Mammary epithelial cell (primary cell): ENCODE measurements around the gene APMAP.

Source experiments
- EZH2 ChIP-seq: IDR thresholded peaks from 2 replicates; pipeline ENCODE4 v1.6.1; 2012; ENCODE audit warnings: low read length, inconsistent platforms, borderline replicate concordance
- TF ChIP-seq, protein P1 (sequence below), 2 donors: IDR thresholded peaks in 1 of 2; conservative IDR thresholded peaks in 1 of 2; 2 replicates each; pipeline ENCODE4 v1.5.1; 2011 to 2012; ENCODE audit warnings: inconsistent platforms in 2 of 2, low read length in 2 of 2, mild to moderate bottlenecking in 2 of 2, control low read depth in 1 of 2, low read depth in 1 of 2; ENCODE audit not compliant: insufficient read depth in 1 of 2; ENCODE audit errors: extremely low read depth in 1 of 2

DNA sequence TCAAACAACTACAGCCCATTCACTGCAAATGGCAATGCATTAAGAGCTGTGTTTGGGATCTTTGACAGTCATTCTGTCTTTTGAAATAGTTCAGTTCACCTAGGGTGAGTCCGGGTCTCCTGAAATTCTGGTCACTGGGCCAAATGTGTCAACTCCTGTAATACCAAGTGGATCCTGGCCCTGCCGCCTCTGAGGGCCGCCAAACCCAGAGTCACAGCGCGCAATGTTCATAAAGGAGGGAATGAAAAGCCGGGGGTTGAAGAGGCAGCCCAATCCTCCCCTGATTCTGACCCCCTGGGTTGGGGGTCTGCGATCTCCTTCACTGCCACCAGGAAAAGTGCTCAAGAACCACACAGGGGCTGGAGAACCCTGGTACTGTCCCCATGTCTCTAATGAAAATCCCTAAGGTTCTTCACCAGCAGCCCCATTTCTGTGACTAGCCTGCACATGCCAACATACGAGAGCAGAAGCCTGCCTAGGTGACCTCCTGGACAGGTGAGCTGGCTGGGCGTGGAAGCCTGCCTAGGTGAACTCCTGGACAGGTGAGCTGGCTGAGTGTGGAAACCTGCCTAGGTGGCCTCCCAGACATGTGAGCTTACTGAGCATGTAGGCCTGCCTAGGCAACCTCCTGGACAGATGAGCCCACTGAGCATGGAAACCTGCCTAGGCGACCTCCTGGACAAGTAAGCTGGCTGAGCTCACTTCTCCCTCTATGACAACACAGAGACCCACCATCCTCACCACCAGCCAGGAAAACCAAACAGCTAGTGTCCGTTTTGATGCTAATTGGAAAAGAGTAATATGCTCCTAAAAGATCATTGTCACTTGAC, 16.1 kb upstream of the APMAP start:
- TF ChIP-seq, protein P1, sequence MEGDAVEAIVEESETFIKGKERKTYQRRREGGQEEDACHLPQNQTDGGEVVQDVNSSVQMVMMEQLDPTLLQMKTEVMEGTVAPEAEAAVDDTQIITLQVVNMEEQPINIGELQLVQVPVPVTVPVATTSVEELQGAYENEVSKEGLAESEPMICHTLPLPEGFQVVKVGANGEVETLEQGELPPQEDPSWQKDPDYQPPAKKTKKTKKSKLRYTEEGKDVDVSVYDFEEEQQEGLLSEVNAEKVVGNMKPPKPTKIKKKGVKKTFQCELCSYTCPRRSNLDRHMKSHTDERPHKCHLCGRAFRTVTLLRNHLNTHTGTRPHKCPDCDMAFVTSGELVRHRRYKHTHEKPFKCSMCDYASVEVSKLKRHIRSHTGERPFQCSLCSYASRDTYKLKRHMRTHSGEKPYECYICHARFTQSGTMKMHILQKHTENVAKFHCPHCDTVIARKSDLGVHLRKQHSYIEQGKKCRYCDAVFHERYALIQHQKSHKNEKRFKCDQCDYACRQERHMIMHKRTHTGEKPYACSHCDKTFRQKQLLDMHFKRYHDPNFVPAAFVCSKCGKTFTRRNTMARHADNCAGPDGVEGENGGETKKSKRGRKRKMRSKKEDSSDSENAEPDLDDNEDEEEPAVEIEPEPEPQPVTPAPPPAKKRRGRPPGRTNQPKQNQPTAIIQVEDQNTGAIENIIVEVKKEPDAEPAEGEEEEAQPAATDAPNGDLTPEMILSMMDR (conservative IDR thresholded peaks at IDR 0.05 in 1 of 2, IDR thresholded peaks at IDR 0.05 in 1 of 2; ENCODE audit: extremely low read depth in 1 of 2, insufficient read depth in 1 of 2, low read depth in 1 of 2, low read length in 2 of 2), result no peak
- no peak for TF ChIP-seq EZH2
